CD4-positive, alpha-beta T cell treated with Interleukin-2 at 100 ng/mL for 4 hours (primary cell): ENCODE data around the gene OSGIN1.

Experiments used
- DNase-seq: peaks from one replicate; pipeline ENCODE4 v3.0.0-alpha.2; 2020; ENCODE audit warnings: low spot score

The OSGIN1 gene

DNA sequence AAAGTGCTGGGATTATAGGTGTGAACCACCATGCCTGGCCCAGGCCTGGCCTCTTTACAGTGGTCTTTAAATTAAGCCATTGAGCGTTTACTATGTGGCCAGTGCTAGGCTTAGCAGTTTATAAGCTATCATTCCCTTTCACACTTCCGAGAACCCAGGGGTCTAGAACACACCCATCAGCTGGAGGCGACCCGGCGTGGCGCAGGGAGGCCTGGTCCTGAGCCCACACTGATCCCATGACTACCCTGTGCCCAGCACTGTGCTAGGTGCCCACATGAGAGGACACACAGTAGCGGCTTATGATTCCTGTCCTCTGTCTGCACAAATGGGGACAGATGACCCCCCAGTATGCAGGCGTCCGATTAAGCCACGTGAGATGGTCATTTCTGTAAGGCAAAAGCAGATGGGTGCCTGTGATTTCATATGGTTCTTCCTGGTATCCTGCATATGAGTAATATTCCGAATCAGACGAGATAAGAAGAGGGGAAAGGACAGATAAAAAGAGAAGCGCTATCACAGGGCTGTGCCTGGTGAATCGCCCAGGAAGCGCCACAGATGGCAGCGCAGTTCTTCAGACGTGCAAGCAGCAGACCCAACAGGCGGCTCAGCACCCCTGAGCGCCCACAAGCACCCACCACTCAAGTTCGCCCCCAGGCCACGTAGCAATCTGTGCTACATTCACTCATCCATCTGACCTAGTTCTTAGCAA, 5.3 kb downstream of the OSGIN1 start:
- no peak for DNase-seq

DNA sequence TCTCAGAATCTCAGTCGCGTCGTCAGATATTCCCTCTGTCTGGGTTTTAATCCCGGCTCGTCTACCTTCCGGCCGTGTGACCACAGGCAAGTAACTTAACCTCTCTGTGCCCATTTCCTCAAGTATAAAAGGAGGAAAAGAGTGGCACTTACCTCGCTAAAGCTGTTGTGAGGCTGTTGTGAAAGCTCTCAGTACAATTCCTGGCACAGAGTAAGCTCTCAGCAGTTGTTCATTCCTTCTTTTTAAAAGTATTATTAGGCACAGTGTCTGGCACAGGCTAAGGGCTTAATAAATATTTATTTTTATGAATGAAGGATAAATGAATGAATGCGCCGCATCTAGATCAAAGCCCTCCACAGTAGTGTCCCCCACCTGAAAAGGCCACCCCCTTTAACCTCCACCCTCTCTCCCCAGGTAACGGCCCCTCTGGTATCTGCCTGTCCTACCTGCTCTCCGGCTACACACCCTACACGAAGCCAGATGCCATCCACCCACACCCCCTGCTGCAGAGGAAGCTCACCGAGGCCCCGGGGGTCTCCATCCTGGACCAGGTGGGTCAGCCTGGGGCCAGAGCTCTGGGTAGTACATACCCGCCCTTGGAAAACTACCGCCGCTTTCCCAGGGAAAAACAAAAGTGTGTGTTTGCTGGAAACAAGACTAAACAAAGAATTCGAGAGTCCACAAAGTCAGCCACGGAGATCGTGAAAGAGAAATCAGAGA, 6.0 kb downstream of the OSGIN1 start:
- no peak for DNase-seq

DNA sequence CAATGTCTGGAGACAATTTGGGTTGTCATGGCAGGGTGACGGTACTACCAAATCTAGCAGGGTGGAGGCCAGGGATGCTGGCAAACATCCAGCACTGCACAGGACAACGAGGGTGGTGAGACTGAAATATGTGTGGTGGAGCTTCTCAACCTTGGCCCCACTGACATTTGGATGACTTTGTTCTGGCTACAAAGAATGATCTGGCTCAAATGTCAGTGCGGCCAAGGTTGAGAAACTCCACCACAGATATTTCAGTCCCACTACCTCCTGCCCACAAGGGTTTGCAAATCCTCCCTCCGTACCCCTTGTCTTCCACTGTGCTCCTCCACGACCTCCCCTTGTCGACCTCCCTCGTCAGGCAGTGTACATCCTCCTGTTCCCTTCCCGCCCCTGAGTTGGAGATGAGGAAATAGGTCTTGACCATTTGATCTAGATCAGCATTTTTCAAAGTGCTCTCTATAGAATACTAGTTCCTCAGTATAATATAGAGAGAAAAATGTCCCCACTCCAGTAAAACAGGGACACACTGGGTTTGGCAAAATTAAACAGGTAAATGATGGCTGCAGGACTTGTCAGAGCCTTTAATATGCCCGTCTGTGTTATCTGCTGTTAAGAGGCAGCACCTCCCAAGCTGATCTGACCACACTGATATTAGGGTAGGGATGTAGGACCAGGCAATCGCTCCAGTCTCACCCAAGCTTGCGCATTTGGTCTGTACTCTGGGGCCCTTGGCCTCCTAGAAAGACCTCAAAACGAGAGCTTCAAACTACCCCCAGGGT, 6.8 kb downstream of the OSGIN1 start:
- DNase-seq = no peak

DNA sequence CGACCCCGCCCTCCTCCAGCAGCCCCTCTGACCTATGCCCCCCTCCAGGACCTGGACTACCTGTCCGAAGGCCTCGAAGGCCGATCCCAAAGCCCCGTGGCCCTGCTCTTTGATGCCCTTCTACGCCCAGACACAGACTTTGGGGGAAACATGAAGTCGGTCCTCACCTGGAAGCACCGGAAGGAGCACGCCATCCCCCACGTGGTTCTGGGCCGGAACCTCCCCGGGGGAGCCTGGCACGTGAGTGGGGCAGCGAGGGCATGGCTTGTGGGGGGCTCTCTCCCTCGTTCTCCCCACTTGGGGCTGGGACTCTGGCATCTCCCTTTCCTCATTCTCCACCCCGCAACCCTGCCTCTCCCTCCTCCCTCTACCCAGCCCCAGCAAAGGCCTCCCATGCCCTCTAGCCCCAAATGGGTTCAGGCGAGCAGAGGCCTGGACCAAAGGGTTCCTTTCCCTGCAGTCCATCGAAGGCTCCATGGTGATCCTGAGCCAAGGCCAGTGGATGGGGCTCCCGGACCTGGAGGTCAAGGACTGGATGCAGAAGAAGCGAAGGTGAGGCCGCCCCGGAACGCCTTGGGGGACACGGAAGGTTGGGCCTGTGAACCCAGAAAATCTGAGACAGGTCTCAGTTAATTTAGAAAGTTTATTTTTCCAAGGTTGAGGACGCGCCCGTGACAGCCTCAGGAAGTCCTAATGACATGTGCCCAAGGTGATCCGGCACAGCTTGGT, 7.6 kb downstream of the OSGIN1 start:
- no peak for DNase-seq

DNA sequence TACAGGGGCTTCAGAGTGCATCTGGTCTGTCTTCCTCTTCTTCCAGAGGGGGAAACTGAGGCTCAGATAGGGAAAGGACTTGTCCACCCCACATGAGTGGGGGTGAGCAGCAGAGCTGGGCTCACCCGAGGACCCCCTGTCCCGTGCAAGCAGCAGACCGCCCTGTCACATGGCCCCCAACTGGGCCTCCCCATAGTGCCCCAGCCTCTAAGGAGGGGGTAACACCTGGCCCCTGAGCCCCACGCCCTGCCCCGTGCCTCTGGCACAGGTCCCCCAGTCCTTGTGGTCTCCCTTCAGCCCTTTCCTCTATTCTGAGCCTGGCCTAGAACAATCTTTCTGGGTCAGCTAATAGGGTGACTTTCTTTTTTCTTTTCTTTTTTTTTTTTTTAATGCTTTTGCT, 8.6 kb downstream of the OSGIN1 start:
- DNase-seq = no peak

DNA sequence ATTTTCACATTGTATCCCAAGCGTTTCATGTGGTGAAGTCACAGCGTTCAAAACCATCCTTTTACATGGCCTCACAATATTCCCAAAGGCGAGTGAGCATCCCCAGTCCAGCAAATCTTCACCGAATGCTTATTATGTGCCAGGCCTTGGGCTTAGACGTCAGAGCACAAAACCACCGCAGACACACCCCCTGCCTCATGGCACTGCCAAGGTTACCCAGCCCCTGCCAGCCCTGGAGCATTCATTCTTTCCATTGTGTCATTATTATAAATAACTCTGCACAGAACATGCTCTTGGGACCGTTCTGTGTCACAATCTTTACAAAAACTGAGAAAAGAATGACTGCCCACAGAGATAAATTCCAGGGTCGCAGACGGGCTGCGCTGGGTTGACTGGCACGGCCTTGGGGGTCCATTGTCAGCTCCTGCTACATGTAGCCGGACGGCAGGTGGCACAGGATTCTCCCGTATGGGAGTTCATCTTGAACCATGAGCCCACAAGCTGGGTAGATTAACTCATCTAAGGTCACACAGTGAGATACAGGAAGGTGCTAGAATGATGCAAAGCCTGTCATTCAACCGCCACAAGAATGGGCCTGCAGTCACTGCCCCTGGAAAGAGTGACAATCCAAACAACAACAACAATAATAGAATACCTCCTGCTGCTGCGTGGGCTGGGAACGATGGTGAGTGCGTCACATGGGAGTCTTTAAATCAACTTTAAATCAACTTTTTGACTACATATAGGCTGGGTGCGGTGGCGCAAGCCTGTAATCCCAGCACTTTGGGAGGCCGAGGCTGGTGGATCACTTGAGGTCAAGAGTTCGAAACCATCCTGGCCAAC, 10.5 kb downstream of the OSGIN1 start:
- no peak for DNase-seq

DNA sequence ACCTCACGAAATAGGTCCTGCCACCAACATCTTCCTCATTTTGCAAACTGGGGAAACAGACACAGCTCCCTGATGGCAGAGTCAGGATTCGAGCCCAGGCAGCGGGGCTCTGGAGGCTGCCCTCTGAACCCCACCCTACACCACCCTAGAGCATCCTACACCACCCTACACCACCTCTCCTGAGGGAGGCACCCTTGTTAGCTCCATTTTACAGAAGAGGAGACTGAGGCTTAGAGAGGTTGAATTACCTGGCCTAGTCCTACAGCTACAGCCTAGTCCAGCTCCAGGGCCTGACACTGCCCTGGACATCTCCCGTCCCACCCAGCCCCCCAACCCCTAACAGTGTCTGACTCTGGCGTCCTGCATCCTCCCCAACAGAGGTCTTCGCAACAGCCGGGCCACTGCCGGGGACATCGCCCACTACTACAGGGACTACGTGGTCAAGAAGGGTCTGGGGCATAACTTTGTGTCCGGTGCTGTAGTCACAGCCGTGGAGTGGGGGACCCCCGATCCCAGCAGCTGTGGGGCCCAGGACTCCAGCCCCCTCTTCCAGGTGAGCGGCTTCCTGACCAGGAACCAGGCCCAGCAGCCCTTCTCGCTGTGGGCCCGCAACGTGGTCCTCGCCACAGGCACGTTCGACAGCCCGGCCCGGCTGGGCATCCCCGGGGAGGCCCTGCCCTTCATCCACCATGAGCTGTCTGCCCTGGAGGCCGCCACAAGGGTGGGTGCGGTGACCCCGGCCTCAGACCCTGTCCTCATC, 11.8 kb downstream of the OSGIN1 start:
- DNase-seq = no peak

DNA sequence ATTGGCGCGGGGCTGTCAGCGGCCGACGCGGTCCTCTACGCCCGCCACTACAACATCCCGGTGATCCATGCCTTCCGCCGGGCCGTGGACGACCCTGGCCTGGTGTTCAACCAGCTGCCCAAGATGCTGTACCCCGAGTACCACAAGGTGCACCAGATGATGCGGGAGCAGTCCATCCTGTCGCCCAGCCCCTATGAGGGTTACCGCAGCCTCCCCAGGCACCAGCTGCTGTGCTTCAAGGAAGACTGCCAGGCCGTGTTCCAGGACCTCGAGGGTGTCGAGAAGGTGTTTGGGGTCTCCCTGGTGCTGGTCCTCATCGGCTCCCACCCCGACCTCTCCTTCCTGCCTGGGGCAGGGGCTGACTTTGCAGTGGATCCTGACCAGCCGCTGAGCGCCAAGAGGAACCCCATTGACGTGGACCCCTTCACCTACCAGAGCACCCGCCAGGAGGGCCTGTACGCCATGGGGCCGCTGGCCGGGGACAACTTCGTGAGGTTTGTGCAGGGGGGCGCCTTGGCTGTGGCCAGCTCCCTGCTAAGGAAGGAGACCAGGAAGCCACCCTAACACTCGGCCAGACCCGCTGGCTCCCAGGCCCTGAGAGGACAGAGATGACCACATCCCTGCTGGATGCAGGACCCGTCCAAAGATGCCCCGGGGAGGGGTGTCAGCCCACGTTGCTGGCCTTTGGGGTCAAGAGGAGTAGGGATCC, 12.6 kb downstream of the OSGIN1 start:
- no peak for DNase-seq

DNA sequence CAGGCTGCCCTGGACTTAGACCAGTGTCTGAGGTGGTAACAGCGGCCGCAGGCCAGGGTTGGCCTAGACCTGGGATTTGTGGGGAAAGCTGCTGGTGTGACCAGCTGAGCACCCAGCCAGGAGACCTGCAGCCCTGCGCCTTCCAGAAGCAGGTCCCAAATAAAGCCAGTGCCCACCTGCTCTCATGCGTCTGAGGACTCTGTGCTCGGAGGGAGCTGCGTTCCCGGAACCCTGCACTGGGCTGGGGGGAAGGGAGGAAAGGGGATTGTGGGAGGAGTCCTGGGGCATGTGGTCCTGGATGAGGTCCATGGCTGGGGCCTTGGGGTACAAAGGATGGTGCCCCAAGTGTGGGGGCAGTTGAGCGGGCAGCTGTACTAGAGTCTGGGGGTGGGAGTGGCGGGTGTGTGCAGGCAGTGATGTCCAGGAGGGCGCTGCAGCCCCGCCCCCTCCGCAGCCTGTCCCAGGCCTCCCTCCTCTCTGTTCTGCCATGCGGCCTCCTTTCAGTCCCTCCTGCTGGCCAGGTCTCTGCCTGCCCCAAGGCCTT, 13.2 kb downstream of the OSGIN1 start:
- DNase-seq = no peak

DNA sequence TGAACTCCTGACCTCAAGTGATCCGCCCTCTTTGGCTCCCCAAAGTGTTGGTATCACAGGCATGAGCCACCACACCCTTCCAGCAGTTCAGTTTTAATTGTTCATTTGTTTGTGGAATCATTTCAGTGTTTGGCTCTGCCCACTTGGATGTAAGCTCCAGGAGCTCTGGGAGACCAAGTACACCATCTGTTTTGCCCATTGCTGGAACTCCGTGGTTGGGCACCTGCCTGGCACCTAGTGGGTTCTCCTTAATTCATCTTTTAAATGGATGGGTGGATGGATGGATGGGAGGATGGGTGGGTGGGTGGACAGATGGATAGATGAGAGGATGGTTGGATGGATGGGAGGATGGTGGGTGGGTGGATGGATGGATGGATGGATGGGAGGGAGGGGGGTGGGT, 14.1 kb downstream of the OSGIN1 start:
- DNase-seq = no peak

DNA sequence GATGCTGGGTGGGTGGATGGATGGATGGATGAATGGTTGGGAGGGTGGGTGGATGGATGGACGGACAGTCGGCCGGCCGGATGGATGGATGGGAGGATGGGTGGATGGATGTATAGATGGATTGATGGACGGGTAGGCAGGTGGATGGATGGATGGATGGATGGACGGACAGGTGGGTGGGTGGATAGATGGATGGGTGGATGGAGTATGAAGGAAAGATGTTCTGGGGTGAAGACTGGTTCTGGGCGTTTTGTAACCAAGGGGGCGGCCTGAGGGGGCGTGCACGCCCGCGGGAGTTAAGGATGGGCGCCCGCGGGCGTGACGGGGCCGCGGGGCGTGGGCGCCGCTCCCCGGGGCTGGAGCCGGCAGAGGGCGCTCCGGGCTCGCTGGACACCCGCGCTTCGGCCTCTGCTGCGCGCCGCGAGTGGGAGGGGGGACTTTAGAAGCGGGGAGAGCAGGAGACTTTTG, 14.8 kb downstream of the OSGIN1 start, which contains the start of gene NECAB2:
TSS of gene NECAB2 (plus strand) at position 407 of the 468 bp plus-strand sequence. CDS start 405 bp downstream, outside the sequence.
- DNase-seq = no peak

DNA sequence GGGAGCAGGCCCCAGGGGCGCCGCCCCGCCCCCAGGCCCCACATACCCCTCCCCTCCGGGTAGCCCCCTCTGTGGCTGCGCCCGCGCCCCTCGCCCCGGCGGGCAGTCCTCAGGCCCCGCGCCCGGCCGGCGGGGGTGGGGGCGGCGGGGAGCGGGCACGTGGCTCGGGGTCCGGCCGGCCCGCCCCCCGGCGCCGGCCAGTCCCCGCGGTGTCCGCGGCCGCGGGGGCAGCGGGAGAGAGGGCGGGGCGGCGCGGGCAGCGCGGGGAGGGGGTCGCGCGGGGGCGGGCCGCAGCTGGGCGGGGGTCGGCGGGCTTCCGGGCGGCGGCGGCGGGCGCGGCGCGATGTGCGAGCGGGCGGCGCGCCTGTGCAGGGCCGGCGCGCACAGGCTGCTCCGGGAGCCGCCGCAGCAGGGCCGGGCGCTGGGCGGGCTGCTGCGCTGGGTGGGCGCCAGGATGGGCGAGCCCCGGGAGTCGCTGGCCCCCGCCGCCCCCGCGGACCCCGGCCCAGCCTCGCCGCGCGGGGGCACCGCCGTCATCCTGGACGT, 15.3 kb downstream of the OSGIN1 start:
- DNase-seq = no peak

DNA sequence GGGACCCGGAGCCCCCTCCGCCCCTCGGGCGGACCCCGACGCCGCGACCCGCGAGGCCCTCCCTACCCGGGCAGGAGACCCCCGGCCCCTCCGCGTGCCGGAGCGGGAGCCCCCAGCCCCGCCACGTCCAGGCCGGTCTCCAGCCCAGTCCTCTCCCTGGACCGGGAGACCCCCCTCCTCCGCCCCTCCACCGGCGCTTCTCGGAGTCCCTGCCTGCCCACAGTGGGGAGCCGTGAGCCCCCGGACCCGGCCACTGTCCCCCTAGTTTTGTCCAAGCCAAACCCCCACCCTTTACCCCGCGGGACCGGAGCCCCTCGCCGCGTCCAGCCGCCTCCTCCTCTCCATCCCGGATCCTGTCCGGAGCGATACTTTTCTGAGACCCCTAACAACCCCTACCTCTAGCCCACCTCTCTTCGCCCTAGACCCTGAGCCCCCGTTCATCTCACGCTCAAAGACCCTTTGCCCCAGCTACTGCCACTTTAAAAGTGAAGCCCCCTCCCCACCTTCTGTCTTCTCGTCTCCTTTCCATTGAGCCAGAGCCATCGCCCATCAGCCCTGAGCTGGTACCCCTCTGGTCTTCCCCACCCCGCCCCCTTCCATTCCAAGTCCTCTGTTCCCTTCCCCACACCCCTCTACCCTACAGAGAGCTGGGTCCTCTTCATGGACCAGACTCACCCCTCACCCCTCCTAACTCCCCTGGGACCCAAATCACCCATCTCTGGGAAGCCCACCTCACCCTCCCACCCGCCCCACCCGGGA, 16.0 kb downstream of the OSGIN1 start:
- no peak for DNase-seq

DNA sequence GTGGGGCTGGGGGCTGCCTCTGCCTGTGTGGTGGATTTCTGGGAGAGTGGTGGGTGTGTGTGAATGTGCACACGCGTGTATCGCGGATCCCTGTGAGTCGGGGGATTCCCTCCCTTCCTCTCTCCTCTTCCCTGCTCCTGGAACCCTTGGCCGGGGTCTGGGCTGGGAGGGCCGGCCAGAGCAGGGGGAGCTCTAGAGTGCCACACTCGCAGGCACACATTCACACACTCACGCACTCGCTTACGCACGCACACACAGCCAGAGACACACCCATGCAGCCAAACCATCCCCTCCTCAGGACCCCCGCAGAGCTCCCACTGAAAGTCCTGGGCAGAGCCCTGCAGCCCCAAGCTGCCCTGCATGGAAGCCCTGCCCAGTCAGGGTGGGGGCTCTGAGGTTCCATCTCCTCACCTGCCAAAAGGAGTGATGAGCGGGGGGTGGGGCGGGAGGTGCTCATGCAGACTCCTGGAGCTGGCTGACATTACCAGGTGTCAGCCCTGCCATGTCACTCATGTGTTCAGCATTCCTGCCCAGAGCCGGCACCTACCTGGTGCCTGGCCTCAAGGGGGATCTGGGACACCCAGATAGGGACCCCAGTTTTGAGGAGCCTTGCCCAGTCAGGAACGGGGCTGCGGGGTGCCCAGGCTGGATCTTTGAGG, 16.9 kb downstream of the OSGIN1 start:
- no peak for DNase-seq

DNA sequence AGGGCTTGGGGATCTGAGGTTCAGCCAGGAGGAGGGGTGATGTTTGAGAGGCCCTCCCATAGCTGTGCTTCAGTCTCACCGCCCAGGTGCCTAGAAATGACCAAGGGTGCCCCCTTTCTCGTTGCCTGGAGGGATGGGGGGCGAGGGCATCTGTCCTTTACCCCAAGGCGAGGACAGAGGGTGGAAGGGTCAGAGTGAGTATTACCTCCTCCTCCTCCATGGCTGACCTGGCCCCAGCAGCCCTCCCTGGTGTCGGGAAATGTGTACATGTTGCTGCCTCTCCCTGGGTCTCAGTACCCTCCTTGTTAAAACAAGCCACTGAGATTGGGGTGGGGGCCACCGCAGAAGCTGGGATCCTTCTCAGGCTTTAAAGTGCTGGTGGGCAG, 17.4 kb downstream of the OSGIN1 start:
- no peak for DNase-seq

DNA sequence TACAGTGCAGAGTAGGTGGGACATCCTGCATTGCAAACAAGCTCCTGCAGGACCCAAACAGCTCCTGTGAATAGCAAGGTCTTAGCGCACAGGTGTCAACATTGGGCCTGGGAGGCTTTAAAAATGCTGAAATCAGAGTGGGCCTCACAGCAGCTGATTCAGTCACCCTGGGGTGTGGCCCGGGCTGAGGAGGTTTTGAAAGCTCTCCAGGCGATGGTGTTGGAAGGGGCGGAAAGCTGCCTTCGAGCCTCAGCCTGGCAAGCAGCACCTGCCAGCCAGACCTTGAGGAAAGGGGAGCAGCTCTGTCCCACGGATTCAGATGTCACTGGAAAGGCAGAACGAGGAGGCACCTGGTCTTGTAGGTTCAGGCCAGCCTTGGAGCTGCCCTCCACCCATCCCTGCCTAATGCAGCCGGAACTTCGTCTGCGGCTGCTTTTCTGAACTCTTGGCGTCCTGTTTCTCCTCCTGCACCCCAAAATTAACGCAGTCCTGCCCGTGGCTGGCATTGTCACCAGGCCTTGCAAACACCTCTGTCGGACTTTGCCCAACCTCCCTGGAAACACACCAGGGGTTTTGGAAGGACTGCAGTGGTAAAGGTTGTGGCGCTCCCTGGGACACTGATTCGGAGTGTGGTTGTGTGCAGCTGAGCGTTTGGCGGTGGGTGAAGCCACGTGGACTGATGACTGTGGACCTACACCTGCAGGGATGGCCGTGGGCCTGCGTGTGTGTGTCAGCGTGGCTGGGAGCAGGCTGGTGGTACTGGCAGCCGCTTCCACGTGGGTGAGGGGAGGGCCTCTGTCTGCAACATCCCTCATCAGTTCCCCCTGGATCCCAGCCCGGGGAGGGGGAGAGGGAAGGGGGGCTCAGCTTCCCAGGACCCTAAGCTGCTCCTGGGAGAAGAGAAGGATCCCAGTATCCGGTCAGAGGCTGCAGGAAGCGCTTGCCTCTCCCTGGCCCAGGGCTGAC, 18.4 kb downstream of the OSGIN1 start:
- no peak for DNase-seq
